Measurements from ENCODE around the gene SNX8. TPM values are rescaled to one million over a fixed set of nuclear protein-coding genes. Genes with fewer than 3 reads are reported as not detected.

The SNX8 gene
- total and polyA plus RNA-seq, 2 of the 4 experiments (the other 2 are of a cell fraction) = 7.7 to 55.9 TPM

DNA sequence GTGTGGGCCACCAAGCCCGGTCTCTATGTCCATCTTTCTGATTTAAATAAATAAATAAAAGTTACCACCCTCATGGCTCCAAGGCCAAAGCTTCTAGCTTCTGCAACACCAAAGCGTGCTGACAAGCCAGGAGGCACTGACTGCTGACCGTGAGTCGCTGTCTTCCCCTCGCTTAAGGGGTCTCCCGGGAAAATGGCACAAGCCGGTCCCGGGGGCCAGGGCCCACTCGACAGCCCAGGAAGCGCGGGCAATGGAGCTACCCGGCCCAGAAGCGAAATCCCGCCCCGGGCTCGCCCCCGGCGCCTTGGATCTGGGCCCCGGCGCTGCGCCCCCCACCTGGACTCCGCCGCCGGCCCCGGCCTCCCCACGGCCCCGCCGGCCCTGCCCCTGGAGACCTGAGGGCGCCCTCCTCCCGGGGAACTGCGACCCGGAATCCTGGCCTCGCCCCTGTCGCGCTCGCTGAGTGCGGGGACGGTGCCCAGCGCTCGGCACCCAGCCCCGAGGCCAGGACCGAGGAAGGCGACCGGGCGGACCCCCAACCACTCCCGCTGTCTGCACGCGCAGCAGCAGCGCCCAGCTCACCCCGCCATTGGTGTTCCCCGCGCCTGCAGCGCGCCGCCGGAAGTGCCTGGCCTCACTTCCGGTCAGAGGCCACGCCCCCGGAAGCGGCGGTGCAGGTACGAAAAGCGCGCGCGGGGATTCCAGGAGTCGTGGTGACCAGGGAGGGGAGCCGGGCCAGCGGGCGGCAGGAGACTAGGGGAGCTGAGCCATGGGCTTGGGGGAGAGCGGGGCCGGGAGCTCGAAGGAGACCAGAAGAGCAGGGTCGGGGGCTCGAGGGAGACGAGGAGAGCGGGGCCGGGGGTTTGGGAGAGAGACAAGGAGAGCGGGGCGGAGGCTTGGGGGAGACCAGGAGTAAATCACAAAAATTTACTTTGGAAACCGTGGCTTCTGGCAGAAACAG, 72.4 kb downstream of the SNX8 start, which contains the start of the genes MRM2 and NUDT1:
TSS of gene MRM2 (minus strand) at position 626 of the 961 bp plus-strand sequence. CDS start at position 590, 36 bp downstream.
TSS of gene NUDT1 (plus strand) at position 647 of the 961 bp plus-strand sequence. CDS start 2,349 bp downstream, outside the sequence.
- Histone ChIP-seq H2AK5ac (ENCODE audit: low read depth, low read length) (peak within 1 kb of the TSS; percentile 98), H3K9me3 (ENCODE audit: control insufficient read depth, insufficient read depth, low read length) (no peaks in the 10 kb centered on the region), H3K27me3 (ENCODE audit: control insufficient read depth, insufficient read depth, low read length) (no peaks in the 10 kb centered on the region), H3K14ac (replicated peaks; ENCODE audit: low read depth, low read length) (peak within 1 kb of the TSS; percentile 98), H2BK120ac (ENCODE audit: low read depth, low read length) (no peak within 1 kb of the TSS), H3K18ac (ENCODE audit: low read depth, low read length) (no peak within 1 kb of the TSS), H2AK9ac (replicated peaks; ENCODE audit: low read depth, low read length, poor library complexity) (peak within 1 kb of the TSS; percentile 89), H2BK15ac (ENCODE audit: low read depth, low read length) (no peak within 1 kb of the TSS), H2AFZ (replicated peaks; ENCODE audit: low read length, poor library complexity) (peak within 1 kb of the TSS; percentile 95), H3K79me1 (ENCODE audit: low read depth in 1 of 2, low read length in 2 of 2) (peaks cover 30 to 52% of the 10 kb centered on the region in 2 experiments), H2BK5ac (ENCODE audit: low read depth, low read length, poor library complexity, severe bottlenecking) (peak within 1 kb of the TSS; percentile 70), H3K4me3 (ENCODE audit: insufficient read depth, low read depth, low read length) (peak within 1 kb of the TSS; percentile 98), H3K27ac (ENCODE audit: insufficient read depth, low read length) (peak within 1 kb of the TSS; percentile 91), H3K23ac (ENCODE audit: low read depth, low read length) (peak within 1 kb of the TSS; percentile 95), H3K9me1 (ENCODE audit: insufficient read depth, low read length) (peaks cover 15% of the 10 kb centered on the region), H3K36me3 (ENCODE audit: control insufficient read depth, insufficient read depth, low read length) (peaks cover 18% of the 10 kb centered on the region), H3K56ac (ENCODE audit: extremely low read depth, insufficient read depth, low read length) (peak within 1 kb of the TSS; percentile 78), H4K8ac (ENCODE audit: low read depth in 2 of 2, low read length in 2 of 2) (peak within 1 kb of the TSS; percentile 82 to 89), H2BK20ac (ENCODE audit: low read depth, low read length) (no peak within 1 kb of the TSS), H4K91ac (ENCODE audit: insufficient read depth, low read depth, low read length) (peak within 1 kb of the TSS; percentile 63), H3K4ac (ENCODE audit: low read depth, low read length) (peak within 1 kb of the TSS; percentile 89), H3K4me1 (ENCODE audit: control insufficient read depth, insufficient read depth, low read length) (peaks cover 3% of the 10 kb centered on the region), H3K4me2 (ENCODE audit: low read depth, low read length) (peak within 1 kb of the TSS; percentile 99), H4K5ac (ENCODE audit: low read depth, low read length) (peak within 1 kb of the TSS; percentile 46), H4K20me1 (ENCODE audit: insufficient read depth, low read length) (peaks cover 7% of the 10 kb centered on the region; the same call in 1 of the 2 replicates), H3K9ac (ENCODE audit: low read depth, low read length) (peak within 1 kb of the TSS; percentile 96)
- POLR2A ChIA-PET (ENCODE audit: unreplicated experiment) = interaction anchor here (0.6 kb wide), 1 partner anchor 96 kb away, joined by 4 read pairs; no protein-coding TSS in a partner anchor
- intact Hi-C loops (cut with micrococcal nuclease) (loop anchor here (1.0 kb wide), 1 partner anchor 106 kb away; no protein-coding TSS in a partner anchor), dilution Hi-C loops (cut with HindIII; ENCODE audit: low sequenced_read_pairs, unreplicated experiment) (no loop called here), in situ Hi-C loops (cut with MboI; ENCODE audit: low sequenced_read_pairs) (no loop called here)
- WGBS, 2 experiments (ENCODE audit: extremely low coverage in 2 of 2, insufficient read length in 1 of 2) = 0% methylated on average over 41 of the region's 81 CpGs; no CpG with 5 or more reads in 1 of the 2 experiments
- ATAC-seq (ENCODE audit: low read depth) = peak; percentile 89
- TF ChIP-seq RCOR1 (IDR thresholded peaks at IDR 0.05; ENCODE audit: insufficient replicate concordance, low read length) = no peak
- TF ChIP-seq POLR2A (IDR thresholded peaks at IDR 0.05; ENCODE audit: low read depth, low read length) = peak; percentile 36; the same call in 1 of the 2 replicates
- peak; percentile 37; the same call in 1 of the 2 replicates for TF ChIP-seq MAZ (IDR thresholded peaks at IDR 0.05; ENCODE audit: borderline replicate concordance, low read depth, low read length)
- peak; percentile 94 for TF ChIP-seq MXI1 (IDR thresholded peaks at IDR 0.05; ENCODE audit: borderline replicate concordance, low read depth, low read length)
- TF ChIP-seq ELK1 (IDR thresholded peaks at IDR 0.05; ENCODE audit: borderline replicate concordance, low read depth, low read length) = no peak
- DNase-seq = peak; percentile 62
- BruUV-seq (replicated peaks) = no TSS peak
- CTCF ChIA-PET = interaction anchor here (2.4 kb wide), 1 partner anchor 106 kb away, joined by 7 read pairs; no protein-coding TSS in a partner anchor

Data from IMR-90 (cell line).